B cell (primary cell): ENCODE results near the gene TRAF3. TPM values are rescaled to one million over a fixed set of nuclear protein-coding genes. Genes with fewer than 3 reads are reported as not detected.
A peak's percentile ranks its signal among the peaks of the same experiment; 100 is the strongest.

ENCODE experiments used
- ATAC-seq: fragments of 200-7000 bp; cut with Tn5 transposase; one replicate; pipeline ENCODE4 v1.10.0; 2021; ENCODE audit warnings: low read depth, mild to moderate bottlenecking, moderate number of reproducible peaks, moderate library complexity
- CTCF ChIA-PET: fragments of 350-600 bp; sonication (Branson Sonifier 250); formaldehyde crosslinking; loops from one replicate; lab custom pipeline; 2021; ENCODE audit warnings: antibody characterized with exemption, inconsistent platforms; lab: Charles Lee
- POLR2A ChIA-PET: fragments of 350-600 bp; sonication (Branson Sonifier 250); formaldehyde crosslinking; loops from one replicate; lab custom pipeline; 2021; ENCODE audit warnings: antibody characterized with exemption; lab: Charles Lee
- DNase-seq: peaks from one replicate; pipeline ENCODE4 v3.0.0; 2013
- H2AFZ ChIP-seq: 2 replicates; pipeline ENCODE4 v1.6.1; 2012; ENCODE audit warnings: mild to moderate bottlenecking, low read depth, low read length; ENCODE audit not compliant: insufficient read depth, poor library complexity, severe bottlenecking
- H3K27ac ChIP-seq, 2 donors: 1 replicate in 1 of 2; 2 replicates in 1 of 2; pipeline ENCODE4 v1.5.1; 2012 to 2013; ENCODE audit warnings: low read length in 2 of 2, mild to moderate bottlenecking in 2 of 2, moderate library complexity in 1 of 2
- H3K27me3 ChIP-seq, 4 experiments: fragments of 200-600 bp in 1 of 4; sonication (generic) in 1 of 4; replicated peaks in 1 of 4; 1 replicate in 2 of 4; 2 replicates in 2 of 4; pipeline versions ENCODE4 v1.6.1 to v1.7.0; 2013 to 2016; ENCODE audit warnings: low read length in 3 of 4, mild to moderate bottlenecking in 2 of 4, mixed read lengths in 1 of 4, moderate library complexity in 1 of 4; ENCODE audit not compliant: insufficient read depth in 4 of 4, control insufficient read depth in 3 of 4; ENCODE audit errors: control extremely low read depth in 1 of 4
- H3K36me3 ChIP-seq, 2 experiments: replicated peaks in 1 of 2; 1 replicate in 1 of 2; 2 replicates in 1 of 2; pipeline versions ENCODE4 v1.6.1 to v1.7.1; 2013; ENCODE audit warnings: low read length in 1 of 2; ENCODE audit not compliant: insufficient read depth in 2 of 2, control insufficient read depth in 1 of 2; ENCODE audit errors: control extremely low read depth in 1 of 2, extremely low read depth in 1 of 2
- H3K4me1 ChIP-seq, 2 donors: fragments of 200-600 bp in 1 of 2; sonication (generic) in 1 of 2; 1 replicate in 1 of 2; 2 replicates in 1 of 2; pipeline versions ENCODE4 v1.5.1 to v1.6.1; 2013 to 2017; ENCODE audit warnings: low read length in 2 of 2; ENCODE audit not compliant: control insufficient read depth in 2 of 2, insufficient read depth in 2 of 2
- H3K4me2 ChIP-seq: replicated peaks from 2 replicates; pipeline ENCODE3; 2012; ENCODE audit warnings: mild to moderate bottlenecking, low read depth, low read length; ENCODE audit not compliant: poor library complexity, severe bottlenecking
- H3K4me3 ChIP-seq, 5 experiments: fragments of 200-600 bp in 1 of 5; sonication (generic) in 1 of 5; 1 replicate in 3 of 5; 2 replicates in 2 of 5; pipeline versions ENCODE4 v1.5.1 to v1.7.0; 2011 to 2016; ENCODE audit warnings: low read length in 4 of 5, mild to moderate bottlenecking in 4 of 5, low read depth in 2 of 5, control low read depth in 1 of 5, moderate library complexity in 1 of 5; ENCODE audit not compliant: insufficient read depth in 1 of 5; ENCODE audit errors: control extremely low read depth in 1 of 5, extremely low read depth in 1 of 5
- H3K79me2 ChIP-seq: fragments of 200-600 bp; sonication (generic); one replicate; pipeline ENCODE4 v1.6.0; 2016; ENCODE audit warnings: low read length; ENCODE audit not compliant: control insufficient read depth, insufficient read depth
- H3K9ac ChIP-seq: fragments of 200-600 bp; sonication (generic); 2 replicates; pipeline ENCODE4 v1.6.1; 2017; ENCODE audit warnings: mild to moderate bottlenecking, low read length, moderate library complexity
- H3K9me3 ChIP-seq, 3 donors: one replicate each; pipeline versions ENCODE4 v1.6.1 to v1.7.1; 2013; ENCODE audit warnings: low read length in 2 of 3; ENCODE audit not compliant: control insufficient read depth in 2 of 3, insufficient read depth in 1 of 3; ENCODE audit errors: control extremely low read depth in 1 of 3
- H4K20me1 ChIP-seq: 2 replicates; pipeline ENCODE4 v1.6.0; 2012; ENCODE audit warnings: mild to moderate bottlenecking, low read length; ENCODE audit not compliant: insufficient read depth, control insufficient read depth, poor library complexity, severe bottlenecking
- H3K27ac Mint-ChIP-seq: one replicate; pipeline ENCODE4 v1.8.0; 2021; ENCODE audit warnings: mixed read lengths
- H3K27me3 Mint-ChIP-seq: one replicate; pipeline ENCODE4 v1.8.0; 2021; ENCODE audit warnings: mixed read lengths
- H3K4me1 Mint-ChIP-seq: one replicate; pipeline ENCODE4 v1.8.0; 2021; ENCODE audit warnings: mixed read lengths
- H3K4me3 Mint-ChIP-seq: one replicate; pipeline ENCODE4 v1.8.0; 2021; ENCODE audit warnings: mixed read lengths
- H3K9me3 Mint-ChIP-seq: one replicate; pipeline ENCODE4 v1.8.0; 2022; ENCODE audit warnings: mixed read lengths; ENCODE audit not compliant: insufficient read depth
- EZH2 ChIP-seq: IDR thresholded peaks from 2 replicates; pipeline ENCODE4 v1.6.1; 2012; ENCODE audit warnings: borderline replicate concordance, low read depth, mild to moderate bottlenecking, moderate library complexity, low read length; ENCODE audit not compliant: insufficient read depth, poor library complexity, severe bottlenecking
- WGBS: methylation state at CpG from one replicate; pipeline ENCODE4 v1.1.5; 2013; ENCODE audit warnings: missing lambda C conversion rate; ENCODE audit not compliant: insufficient coverage; 5-methylcytosine and 5-hydroxymethylcytosine counted together
- intact Hi-C: fragments of 100-400 bp; cut with micrococcal nuclease; formaldehyde crosslinking; loops from one replicate; pipeline ENCODE4 v1.10.0; 2022
- polyA plus RNA-seq: library from polyadenylated mRNA; depleted of rRNA; stranded (reverse); fragments of >200 nt; gene quantifications from 2 replicates; pipeline ENCODE4 v1.2.3, GENCODE V29; 2012
- total RNA-seq, 2 donors: library from RNA; stranded (reverse); fragments of 120-200 nt in 1 of 2; gene quantifications; 1 replicate in 1 of 2; 2 replicates in 1 of 2; pipeline versions ENCODE4 v1.2.3 to v1.2.4, GENCODE V29; 2013 to 2022
- TF ChIP-seq, protein P1 (sequence below): fragments of 200-600 bp; IDR thresholded peaks from one replicate; pipeline ENCODE4 v1.8.0; 2022; ENCODE audit warnings: antibody characterized with exemption, mild to moderate bottlenecking

Gene TRAF3
- total and polyA plus RNA-seq, 2 donors (not counting 1 experiment from before 2014, with no cell fraction given) = 42.8 to 89.8 TPM

DNA sequence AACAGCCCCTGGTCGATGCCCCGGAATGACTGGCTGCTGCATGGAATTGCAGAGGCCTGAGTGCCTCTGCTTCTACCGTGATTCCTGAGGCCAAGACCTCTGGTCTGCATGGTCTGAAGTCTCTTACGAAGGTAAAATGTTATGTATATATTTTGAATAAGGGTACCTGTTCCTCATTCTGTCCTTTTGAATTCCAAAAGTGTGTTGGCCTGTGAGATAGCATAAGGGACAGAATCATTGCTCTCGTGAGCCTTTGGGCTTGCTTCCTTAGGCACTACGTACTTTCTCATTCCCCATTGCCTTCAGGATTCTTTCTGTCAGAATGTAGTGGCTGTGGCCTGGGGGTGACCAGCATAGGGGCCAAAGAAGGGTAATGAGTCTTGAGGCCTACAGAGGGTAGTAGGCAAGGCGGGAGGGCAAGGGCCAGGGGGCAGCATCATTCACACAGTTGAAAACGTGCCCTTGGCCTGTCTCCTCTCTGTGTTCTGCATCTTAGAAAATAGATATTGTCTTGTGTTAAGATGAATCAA is 19.5 kb downstream of the TRAF3 start:
- Histone ChIP-seq H3K4me3 (no peak overlapping the region), H3K27me3 (no peaks in the 10 kb centered on the region), H4K20me1 (peaks cover 88% of the 10 kb centered on the region), H2AFZ (no peak overlapping the region), H3K9me3 (peaks cover 0 to 19% (median 7%) of the 10 kb centered on the region in 3 donors), H3K4me2 (no peak overlapping the region), H3K36me3 (peaks cover 0 to 10% of the 10 kb centered on the region in 2 experiments), H3K27ac (peak overlapping the region in 1 of 2 donors; percentile 37), H3K9ac (no peak overlapping the region), H3K4me1 (peaks cover 53 to 55% of the 10 kb centered on the region in 2 donors), H3K79me2 (peaks cover 100% of the 10 kb centered on the region)
- no peak for DNase-seq
- TF ChIP-seq, protein P1, sequence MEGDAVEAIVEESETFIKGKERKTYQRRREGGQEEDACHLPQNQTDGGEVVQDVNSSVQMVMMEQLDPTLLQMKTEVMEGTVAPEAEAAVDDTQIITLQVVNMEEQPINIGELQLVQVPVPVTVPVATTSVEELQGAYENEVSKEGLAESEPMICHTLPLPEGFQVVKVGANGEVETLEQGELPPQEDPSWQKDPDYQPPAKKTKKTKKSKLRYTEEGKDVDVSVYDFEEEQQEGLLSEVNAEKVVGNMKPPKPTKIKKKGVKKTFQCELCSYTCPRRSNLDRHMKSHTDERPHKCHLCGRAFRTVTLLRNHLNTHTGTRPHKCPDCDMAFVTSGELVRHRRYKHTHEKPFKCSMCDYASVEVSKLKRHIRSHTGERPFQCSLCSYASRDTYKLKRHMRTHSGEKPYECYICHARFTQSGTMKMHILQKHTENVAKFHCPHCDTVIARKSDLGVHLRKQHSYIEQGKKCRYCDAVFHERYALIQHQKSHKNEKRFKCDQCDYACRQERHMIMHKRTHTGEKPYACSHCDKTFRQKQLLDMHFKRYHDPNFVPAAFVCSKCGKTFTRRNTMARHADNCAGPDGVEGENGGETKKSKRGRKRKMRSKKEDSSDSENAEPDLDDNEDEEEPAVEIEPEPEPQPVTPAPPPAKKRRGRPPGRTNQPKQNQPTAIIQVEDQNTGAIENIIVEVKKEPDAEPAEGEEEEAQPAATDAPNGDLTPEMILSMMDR = no peak
- TF ChIP-seq EZH2 = no peak
- ATAC-seq = no peak
- Mint-ChIP-seq H3K9me3 (no peaks in the 10 kb centered on the region), H3K4me1 (peaks cover 74% of the 10 kb centered on the region), H3K27me3 (no peaks in the 10 kb centered on the region), H3K27ac (peak overlapping the region; percentile 51), H3K4me3 (no peak overlapping the region)
- CTCF ChIA-PET = no interaction called here
- WGBS = 91% methylated on average over 3 of the region's 8 CpGs
- intact Hi-C loops = no loop called here
- POLR2A ChIA-PET = no interaction called here

GRCh38 chr14:102798926-102799325 is 21.7 kb downstream of the TRAF3 start:
- ChIA-PET POLR2A (interaction anchor here (1.4 kb wide), 1 partner anchor 24 kb away, joined by 7 read pairs; no protein-coding TSS in a partner anchor), CTCF (interaction anchor here (1.0 to 2.4 kb wide), 3 partner anchors 24 to 104 kb away, joined by 3 to 8 read pairs (median 3); no protein-coding TSS in a partner anchor)
- intact Hi-C loops = no loop called here
- WGBS = 83% methylated on average over 1 of the region's 2 CpGs
- peak overlapping the region; percentile 43 for H3K4me2 ChIP-seq
- Mint-ChIP-seq H3K4me1 (peaks cover 72% of the 10 kb centered on the region), H3K9me3 (no peaks in the 10 kb centered on the region), H3K27ac (peak overlapping the region; percentile 84), H3K4me3 (peak overlapping the region; percentile 59), H3K27me3 (no peaks in the 10 kb centered on the region)
- H4K20me1 ChIP-seq = peaks cover 71% of the 10 kb centered on the region
- H3K9ac ChIP-seq = no peak overlapping the region
- peaks cover 99% of the 10 kb centered on the region for H3K79me2 ChIP-seq
- no peak for TF ChIP-seq EZH2
- TF ChIP-seq, protein P1 = no peak
- H3K36me3 ChIP-seq = peaks cover 0 to 10% of the 10 kb centered on the region in 2 experiments
- H2AFZ ChIP-seq = no peak overlapping the region
- DNase-seq = no peak
- H3K27ac ChIP-seq = peak overlapping the region; percentile 25 to 46
- ATAC-seq = no peak
- H3K9me3 ChIP-seq = peaks cover 0 to 8% (median 0%) of the 10 kb centered on the region in 3 donors
- H3K27me3 ChIP-seq = no peaks in the 10 kb centered on the region
- no peak overlapping the region for H3K4me3 ChIP-seq
- peaks cover 57 to 58% of the 10 kb centered on the region in 2 donors for H3K4me1 ChIP-seq
